SK-N-SH treated with all-trans-retinoic acid at 6 μM for 48 hours (cell line): ENCODE data around the gene DAND5.

ENCODE experiments used
- ATAC-seq: fragments of 200-7000 bp; cut with Tn5 transposase; 3 replicates; pipeline ENCODE4 v1.9.1; 2020; ENCODE audit warnings: mild to moderate bottlenecking, moderate library complexity
- ARNTL ChIP-seq: fragments of 450-650 bp; formaldehyde crosslinking; IDR thresholded peaks from 2 replicates; pipeline ENCODE4 v1.5.0; 2020; ENCODE audit warnings: low read depth, mild to moderate bottlenecking, moderate library complexity, borderline replicate concordance
- BACH2 ChIP-seq: fragments of 250-450 bp; sonication (Bioruptor Pico); IDR thresholded peaks from 2 replicates; pipeline ENCODE4 v1.9.0; 2021; ENCODE audit warnings: mild to moderate bottlenecking, borderline replicate concordance
- ESRRG ChIP-seq: fragments of 250-450 bp; sonication (Bioruptor Pico); IDR thresholded peaks from 2 replicates; pipeline ENCODE4 v1.6.1; 2021; ENCODE audit warnings: mild to moderate bottlenecking
- ISL1 ChIP-seq: fragments of 250-450 bp; sonication (Bioruptor Pico); IDR thresholded peaks from 2 replicates; pipeline ENCODE4 v2.1.2; 2022; ENCODE audit warnings: mild to moderate bottlenecking, moderate library complexity
- OSR1 ChIP-seq: fragments of 250-450 bp; sonication (Bioruptor Pico); IDR thresholded peaks from 2 replicates; pipeline ENCODE4 v1.8.0; 2022; ENCODE audit warnings: moderate library complexity, mild to moderate bottlenecking, inconsistent platforms
- PPARA ChIP-seq: fragments of 250-450 bp; sonication (Bioruptor Pico); IDR thresholded peaks from 2 replicates; pipeline ENCODE4 v1.5.0; 2020; ENCODE audit warnings: mild to moderate bottlenecking, borderline replicate concordance
- TCF4 ChIP-seq: fragments of 250-450 bp; sonication (Bioruptor Pico); IDR thresholded peaks from 2 replicates; pipeline ENCODE4 v1.8.0; 2021; ENCODE audit warnings: mild to moderate bottlenecking, moderate library complexity, borderline replicate concordance
- TOX ChIP-seq: fragments of 250-450 bp; sonication (Bioruptor Pico); IDR thresholded peaks from 2 replicates; pipeline ENCODE4 v1.8.0; 2021; ENCODE audit warnings: mild to moderate bottlenecking, moderate library complexity, borderline replicate concordance
- ZC3H10 ChIP-seq: fragments of 250-450 bp; sonication (Bioruptor Pico); IDR thresholded peaks from 2 replicates; pipeline ENCODE4 v1.5.1; 2021; ENCODE audit warnings: mild to moderate bottlenecking, moderate library complexity
- ZFP3 ChIP-seq: fragments of 250-450 bp; sonication (Bioruptor Pico); IDR thresholded peaks from 2 replicates; pipeline ENCODE4 v1.5.0; 2020; ENCODE audit warnings: mild to moderate bottlenecking, moderate library complexity
- ZFP30 ChIP-seq: fragments of 450-650 bp; formaldehyde crosslinking; IDR thresholded peaks from 2 replicates; pipeline ENCODE4 v1.5.0; 2022; ENCODE audit warnings: mild to moderate bottlenecking, moderate library complexity
- ZNF565 ChIP-seq: fragments of 450-650 bp; formaldehyde crosslinking; conservative IDR thresholded peaks from 2 replicates; pipeline ENCODE4 v1.5.0; 2020; ENCODE audit warnings: low read depth, mild to moderate bottlenecking, moderate library complexity
- ZNF70 ChIP-seq: fragments of 450-650 bp; formaldehyde crosslinking; IDR thresholded peaks from 2 replicates; pipeline ENCODE4 v1.5.0; 2020; ENCODE audit warnings: mild to moderate bottlenecking, moderate library complexity
- ZNF8 ChIP-seq: fragments of 450-650 bp; formaldehyde crosslinking; IDR thresholded peaks from 2 replicates; pipeline ENCODE4 v1.5.0; 2020; ENCODE audit warnings: mild to moderate bottlenecking, moderate library complexity
- TF ChIP-seq, protein P1 (sequence below): fragments of 250-450 bp; sonication (Bioruptor Pico); IDR thresholded peaks from 2 replicates; pipeline ENCODE4 v1.8.0; 2020; ENCODE audit warnings: mild to moderate bottlenecking, moderate library complexity, borderline replicate concordance
- TF ChIP-seq, protein P2 (sequence below): fragments of 250-450 bp; sonication (Bioruptor Pico); IDR thresholded peaks from 2 replicates; pipeline ENCODE4 v1.5.0; 2020; ENCODE audit warnings: mild to moderate bottlenecking, moderate library complexity
- TF ChIP-seq, protein P3 (sequence below): fragments of 250-450 bp; sonication (Bioruptor Pico); IDR thresholded peaks from 2 replicates; pipeline ENCODE4 v1.5.1; 2020; ENCODE audit warnings: low read depth, mild to moderate bottlenecking, moderate library complexity
- TF ChIP-seq, protein P4 (sequence below): fragments of 250-450 bp; sonication (Bioruptor Pico); IDR thresholded peaks from 2 replicates; pipeline ENCODE4 v1.5.1; 2021; ENCODE audit warnings: mild to moderate bottlenecking, moderate library complexity

Gene DAND5

DNA sequence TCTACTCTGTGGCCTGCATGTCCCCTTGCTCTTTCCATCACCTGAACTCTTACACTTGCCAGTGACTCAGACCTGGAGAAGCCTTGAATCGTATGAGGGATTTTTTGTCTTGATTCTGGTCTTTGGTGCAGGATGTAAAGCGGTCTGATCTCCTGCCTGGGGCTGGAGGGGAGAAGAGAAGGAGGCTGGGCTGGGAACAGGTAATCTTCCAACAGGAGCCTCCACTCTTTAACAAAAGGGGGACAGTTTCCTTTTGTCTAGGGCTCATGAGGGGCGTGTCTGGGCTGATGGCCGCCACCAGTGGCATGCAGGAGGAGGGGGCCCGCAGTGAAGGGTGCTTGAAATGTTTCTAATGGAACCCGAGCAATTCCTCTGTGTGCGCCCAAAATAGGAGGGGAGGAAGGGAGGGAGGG is 50.6 kb downstream of the DAND5 start (continued):
- TF ChIP-seq ZNF8 (CRISPR knock-in tag) (no peak), TCF4 (CRISPR knock-in tag) (no peak), BACH2 (CRISPR knock-in tag) (no peak), ZFP3 (CRISPR knock-in tag) (no peak), ZC3H10 (no peak)
- TF ChIP-seq, protein P1, sequence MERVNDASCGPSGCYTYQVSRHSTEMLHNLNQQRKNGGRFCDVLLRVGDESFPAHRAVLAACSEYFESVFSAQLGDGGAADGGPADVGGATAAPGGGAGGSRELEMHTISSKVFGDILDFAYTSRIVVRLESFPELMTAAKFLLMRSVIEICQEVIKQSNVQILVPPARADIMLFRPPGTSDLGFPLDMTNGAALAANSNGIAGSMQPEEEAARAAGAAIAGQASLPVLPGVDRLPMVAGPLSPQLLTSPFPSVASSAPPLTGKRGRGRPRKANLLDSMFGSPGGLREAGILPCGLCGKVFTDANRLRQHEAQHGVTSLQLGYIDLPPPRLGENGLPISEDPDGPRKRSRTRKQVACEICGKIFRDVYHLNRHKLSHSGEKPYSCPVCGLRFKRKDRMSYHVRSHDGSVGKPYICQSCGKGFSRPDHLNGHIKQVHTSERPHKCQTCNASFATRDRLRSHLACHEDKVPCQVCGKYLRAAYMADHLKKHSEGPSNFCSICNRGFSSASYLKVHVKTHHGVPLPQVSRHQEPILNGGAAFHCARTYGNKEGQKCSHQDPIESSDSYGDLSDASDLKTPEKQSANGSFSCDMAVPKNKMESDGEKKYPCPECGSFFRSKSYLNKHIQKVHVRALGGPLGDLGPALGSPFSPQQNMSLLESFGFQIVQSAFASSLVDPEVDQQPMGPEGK (CRISPR knock-in tag) = no peak
- TF ChIP-seq, protein P2, sequence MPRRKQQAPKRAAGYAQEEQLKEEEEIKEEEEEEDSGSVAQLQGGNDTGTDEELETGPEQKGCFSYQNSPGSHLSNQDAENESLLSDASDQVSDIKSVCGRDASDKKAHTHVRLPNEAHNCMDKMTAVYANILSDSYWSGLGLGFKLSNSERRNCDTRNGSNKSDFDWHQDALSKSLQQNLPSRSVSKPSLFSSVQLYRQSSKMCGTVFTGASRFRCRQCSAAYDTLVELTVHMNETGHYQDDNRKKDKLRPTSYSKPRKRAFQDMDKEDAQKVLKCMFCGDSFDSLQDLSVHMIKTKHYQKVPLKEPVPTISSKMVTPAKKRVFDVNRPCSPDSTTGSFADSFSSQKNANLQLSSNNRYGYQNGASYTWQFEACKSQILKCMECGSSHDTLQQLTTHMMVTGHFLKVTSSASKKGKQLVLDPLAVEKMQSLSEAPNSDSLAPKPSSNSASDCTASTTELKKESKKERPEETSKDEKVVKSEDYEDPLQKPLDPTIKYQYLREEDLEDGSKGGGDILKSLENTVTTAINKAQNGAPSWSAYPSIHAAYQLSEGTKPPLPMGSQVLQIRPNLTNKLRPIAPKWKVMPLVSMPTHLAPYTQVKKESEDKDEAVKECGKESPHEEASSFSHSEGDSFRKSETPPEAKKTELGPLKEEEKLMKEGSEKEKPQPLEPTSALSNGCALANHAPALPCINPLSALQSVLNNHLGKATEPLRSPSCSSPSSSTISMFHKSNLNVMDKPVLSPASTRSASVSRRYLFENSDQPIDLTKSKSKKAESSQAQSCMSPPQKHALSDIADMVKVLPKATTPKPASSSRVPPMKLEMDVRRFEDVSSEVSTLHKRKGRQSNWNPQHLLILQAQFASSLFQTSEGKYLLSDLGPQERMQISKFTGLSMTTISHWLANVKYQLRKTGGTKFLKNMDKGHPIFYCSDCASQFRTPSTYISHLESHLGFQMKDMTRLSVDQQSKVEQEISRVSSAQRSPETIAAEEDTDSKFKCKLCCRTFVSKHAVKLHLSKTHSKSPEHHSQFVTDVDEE (CRISPR knock-in tag) = no peak

DNA sequence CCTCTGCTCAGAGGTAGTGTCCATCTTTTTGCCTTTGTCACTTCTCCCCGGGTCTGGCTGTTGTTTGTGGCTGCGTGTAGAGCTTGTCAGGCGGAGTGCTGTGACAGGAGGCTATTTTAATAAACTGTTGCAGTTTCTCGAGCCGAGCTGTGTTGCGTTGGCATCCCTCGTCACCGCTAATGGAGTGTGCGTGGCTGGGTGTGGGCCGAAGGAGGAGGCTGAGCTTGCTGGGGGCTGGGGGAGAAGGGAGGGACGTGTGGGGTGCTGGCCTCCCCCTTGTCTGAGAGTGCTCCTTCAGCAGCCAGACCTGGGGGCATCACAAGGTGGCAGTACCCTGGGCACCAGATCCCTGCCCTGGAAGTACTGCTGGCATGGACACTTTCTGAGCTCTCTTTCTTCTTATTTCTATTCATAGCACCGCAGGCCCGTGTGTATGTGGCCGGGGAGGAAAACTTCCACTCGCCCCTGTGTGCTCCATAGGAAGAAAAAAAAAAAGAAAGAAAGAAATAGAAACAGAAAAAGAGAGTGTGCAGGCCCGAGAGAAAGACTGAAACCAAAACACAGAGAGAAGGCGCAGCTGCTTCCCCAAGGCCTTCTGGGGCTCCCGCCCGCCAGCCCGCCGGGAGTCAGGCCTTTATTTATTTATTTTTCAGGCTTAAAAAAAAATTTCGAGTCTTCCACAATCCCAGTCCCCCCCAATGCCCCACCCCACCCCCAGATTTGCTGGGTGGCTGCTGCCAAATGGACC is 52.9 kb downstream of the DAND5 start:
- peak; percentile 23 for ATAC-seq
- TF ChIP-seq ZNF565 (no peak), ZNF70 (no peak), ARNTL (CRISPR knock-in tag) (no peak), PPARA (no peak), OSR1 (no peak), ISL1 (CRISPR knock-in tag) (no peak)
- TF ChIP-seq, protein P2 (CRISPR knock-in tag) = no peak
- TF ChIP-seq, protein P3, sequence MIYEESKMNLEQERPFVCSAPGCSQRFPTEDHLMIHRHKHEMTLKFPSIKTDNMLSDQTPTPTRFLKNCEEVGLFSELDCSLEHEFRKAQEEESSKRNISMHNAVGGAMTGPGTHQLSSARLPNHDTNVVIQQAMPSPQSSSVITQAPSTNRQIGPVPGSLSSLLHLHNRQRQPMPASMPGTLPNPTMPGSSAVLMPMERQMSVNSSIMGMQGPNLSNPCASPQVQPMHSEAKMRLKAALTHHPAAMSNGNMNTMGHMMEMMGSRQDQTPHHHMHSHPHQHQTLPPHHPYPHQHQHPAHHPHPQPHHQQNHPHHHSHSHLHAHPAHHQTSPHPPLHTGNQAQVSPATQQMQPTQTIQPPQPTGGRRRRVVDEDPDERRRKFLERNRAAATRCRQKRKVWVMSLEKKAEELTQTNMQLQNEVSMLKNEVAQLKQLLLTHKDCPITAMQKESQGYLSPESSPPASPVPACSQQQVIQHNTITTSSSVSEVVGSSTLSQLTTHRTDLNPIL (CRISPR knock-in tag) = no peak

DNA sequence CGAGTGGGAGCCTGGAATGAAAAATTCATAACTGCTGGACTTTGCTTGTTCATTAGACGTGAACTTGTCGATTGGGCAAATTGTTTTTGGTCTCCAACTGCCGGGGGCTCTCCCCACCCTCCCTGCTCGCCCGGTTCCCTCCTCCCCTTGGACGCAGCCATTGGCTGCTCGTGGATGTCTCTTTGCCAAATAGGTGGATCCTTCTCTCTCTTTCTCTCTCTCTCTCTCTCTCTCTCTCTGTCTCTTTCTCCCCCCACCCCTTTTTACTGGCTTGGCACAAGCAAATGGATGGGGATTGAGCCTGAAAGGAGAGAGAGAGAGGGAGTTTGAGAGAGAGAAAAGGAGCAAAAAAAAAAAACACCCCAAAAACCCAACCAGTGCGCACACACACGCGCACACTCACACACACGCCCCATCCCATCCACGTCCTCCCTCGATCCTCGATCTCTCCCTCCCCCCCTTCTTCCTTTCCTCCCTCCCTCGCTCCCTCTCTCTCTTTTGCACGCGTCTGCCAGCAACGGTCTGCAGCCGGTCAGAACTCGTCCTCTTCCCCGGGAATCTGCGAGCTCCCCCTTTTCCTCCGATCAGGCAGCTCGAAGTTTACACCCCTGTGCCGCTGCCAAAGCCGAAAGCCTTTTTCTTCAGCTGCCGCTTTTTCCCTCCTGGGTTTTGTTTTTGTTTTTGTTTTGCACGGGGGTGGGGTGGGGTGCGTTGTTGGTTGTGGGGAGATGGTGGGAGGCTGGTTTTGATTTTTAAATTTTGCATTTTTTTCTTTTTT is 53.7 kb downstream of the DAND5 start:
- TF ChIP-seq BACH2 (CRISPR knock-in tag) = no peak
- TF ChIP-seq, protein P1 (CRISPR knock-in tag) = peak; percentile 65; the same call in 1 of the 2 replicates
- TF ChIP-seq ZFP3 (CRISPR knock-in tag) = 0 out of 2 replicates have a peak, but pooled peaks have one; percentile 18
- peak; percentile 79 for ATAC-seq

DNA sequence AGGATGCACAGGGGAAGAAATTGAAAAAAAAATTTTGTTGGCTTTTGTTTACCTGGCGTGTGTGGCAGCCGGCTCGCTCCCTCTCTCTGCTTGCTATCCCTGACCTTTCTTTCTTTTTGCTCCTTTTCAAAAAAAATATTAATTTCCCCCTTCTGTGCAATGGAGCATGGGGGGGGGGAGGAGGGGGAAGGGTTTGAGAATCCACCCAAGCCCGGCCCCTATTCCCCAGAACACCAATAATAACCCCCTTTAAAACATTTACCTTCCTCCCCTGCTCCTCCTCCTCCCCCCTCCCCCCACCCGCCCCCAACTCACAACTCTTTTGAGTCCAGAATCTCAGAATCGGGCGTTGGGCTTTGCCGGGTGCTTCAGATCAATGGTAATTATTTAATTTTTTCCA is 54.3 kb downstream of the DAND5 start:
- ATAC-seq = no peak
- no peak for TF ChIP-seq OSR1
- TF ChIP-seq, protein P4, sequence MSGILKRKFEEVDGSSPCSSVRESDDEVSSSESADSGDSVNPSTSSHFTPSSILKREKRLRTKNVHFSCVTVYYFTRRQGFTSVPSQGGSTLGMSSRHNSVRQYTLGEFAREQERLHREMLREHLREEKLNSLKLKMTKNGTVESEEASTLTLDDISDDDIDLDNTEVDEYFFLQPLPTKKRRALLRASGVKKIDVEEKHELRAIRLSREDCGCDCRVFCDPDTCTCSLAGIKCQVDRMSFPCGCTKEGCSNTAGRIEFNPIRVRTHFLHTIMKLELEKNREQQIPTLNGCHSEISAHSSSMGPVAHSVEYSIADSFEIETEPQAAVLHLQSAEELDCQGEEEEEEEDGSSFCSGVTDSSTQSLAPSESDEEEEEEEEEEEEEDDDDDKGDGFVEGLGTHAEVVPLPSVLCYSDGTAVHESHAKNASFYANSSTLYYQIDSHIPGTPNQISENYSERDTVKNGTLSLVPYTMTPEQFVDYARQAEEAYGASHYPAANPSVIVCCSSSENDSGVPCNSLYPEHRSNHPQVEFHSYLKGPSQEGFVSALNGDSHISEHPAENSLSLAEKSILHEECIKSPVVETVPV (CRISPR knock-in tag) = no peak
- TF ChIP-seq ZFP30 (CRISPR knock-in tag) = no peak
- no peak for TF ChIP-seq ARNTL (CRISPR knock-in tag)
- no peak for TF ChIP-seq TOX (CRISPR knock-in tag)
- no peak for TF ChIP-seq ISL1 (CRISPR knock-in tag)
- no peak for TF ChIP-seq ESRRG (CRISPR knock-in tag)
- TF ChIP-seq, protein P3 (CRISPR knock-in tag) = no peak
- no peak for TF ChIP-seq ZNF565
